ENCODE measurements around the gene REC114.
"Not testable (repeated sequence)": the region's sequence is repeated elsewhere in the genome, so short reads cannot be mapped to it uniquely, and the experiment has no call there.

The REC114 gene

DNA sequence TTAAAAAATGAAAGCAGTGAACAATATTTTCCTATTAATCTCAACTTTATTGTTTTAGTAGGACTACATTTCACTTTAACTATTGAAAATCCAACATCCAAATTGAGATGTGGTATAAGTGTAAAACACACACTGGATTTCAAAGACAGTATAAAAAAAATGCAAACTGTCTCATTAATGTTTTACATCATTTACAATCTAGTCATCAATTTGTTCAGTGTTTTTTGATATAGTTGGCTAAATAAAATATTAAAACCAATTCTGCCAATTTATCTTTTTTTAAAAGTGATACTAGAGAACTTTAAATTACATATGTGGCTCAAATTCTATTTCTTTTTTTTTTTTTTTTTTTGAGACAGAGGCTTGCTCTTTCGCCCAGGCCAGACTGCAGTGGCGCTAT, 95.2 kb downstream of the REC114 start:
- no peak for DNase-seq

DNA sequence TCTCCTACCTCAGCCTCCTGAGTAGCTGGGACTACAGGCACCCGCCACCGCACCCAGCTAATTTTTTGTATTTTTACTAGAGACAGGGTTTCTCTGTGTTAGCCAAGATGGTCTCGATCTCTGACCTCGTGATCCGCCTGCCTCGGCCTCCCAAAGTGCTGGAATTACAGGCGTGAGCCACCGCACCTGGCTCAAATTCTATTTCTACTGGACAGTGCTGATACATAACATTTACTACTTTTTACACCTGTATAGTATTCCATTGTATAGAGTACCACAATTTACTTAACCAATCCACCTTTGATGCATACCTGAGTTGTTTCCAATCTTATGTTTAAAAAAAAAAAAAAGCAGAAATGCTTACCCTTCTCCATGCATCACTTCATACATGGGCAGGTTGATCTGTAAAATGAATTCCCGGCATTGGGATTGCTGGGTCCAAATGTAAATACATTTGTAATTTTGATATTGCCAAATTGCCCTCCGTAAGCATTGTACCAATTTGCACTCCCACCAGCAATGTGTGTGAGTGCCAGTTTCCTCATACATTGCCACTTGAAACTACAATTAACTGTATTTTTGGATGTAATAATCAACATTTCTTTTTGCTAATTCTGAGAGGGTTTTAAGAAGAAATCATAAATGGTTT, 95.7 kb downstream of the REC114 start:
- DNase-seq: no peak

DNA sequence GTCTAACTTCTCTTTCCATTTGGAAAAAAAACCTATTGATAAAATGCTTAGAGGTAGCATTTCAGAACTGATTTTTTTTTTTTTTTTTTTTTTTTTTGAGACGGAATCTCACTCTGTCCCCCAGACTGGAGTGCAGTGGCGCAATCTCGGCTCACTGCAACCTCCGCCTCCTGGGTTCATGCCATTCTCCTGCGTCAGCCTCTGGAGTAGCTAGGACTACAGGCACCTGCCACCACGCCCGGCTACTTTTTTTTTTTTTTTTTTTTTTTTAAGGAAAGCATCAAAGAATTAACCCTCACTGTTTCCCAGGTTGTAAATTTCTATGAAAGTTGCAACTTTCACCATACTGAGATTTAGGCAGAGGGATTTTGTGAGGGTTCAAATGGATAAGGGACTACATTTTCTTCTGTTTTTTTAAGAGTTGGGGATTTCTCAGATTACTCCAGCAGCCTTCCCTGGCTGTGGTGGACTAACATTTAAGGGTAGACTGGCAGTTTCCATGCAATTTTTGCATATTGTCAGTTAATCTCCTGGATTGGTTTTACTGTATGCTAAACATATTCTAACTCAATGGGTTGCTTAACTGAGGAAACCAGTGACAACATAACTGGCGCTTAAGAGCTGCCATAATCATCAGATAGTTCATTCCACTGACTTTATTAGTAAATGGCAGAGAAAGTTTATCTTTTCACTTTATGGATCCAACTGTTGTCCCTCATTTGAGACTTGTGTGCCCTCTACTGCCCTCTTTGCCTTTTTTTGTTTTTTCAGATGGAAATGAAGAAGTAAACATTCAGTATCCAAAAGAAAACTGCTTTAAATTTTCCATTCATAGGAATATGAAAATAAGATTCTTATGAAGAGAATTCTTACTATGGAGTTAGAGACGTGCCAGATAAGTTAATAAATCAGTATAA, 96.5 kb downstream of the REC114 start:
- DNase-seq: no peak

DNA sequence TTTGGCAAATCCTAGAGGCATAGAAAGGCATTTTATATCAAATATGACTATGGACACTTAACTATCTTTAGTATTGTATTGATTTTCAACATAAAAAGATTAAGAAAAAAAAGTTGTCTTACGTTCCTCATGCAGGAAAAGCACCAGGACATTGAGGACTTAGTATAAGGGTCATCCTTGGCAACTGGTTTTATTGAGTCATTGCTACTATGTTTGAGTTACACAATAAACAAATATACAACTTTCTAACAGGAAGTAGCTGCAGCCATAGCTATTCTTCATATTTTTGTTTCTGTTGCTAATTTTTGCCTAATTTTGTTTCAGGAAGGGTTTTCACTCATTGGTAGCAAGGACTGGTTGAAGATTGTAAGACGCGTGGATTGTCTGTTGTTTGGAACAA, 97.2 kb downstream of the REC114 start:
- no peak for DNase-seq

DNA sequence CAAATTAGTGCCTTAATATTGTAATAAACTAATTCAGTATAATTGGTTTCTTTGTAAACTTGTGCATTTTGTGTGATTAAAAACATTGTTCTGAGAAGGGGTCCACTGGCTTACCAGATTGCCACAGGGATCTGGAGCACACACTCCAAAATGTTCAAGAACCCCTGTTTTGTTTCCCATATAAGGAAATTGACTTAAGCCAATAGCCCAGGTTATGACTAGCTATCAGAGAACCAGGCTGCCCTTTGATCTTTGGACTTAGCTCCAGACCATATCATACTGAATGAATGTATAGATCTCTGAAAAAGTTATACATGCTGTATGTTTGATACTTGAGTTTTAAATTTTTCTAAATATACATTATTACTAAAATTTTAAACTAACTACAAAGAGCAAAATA, 98.5 kb downstream of the REC114 start:
- no peak for DNase-seq

DNA sequence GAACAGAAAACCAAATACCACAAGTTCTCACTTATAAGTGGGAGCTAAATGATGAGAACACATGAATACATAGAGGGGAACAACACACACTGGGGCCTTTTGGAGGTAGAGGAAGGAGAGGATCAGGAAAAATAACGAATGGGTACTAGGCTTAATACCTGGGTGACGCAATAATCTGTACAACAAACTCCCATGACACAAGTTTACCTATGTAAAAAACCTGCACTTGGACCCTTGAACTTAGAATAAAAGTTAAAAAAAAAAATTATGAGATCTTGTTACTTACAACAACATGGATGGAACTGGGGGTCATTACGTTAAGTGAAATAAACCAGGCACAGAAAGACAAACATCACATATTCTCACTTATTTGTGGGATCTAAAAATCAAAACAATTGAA, 106.0 kb downstream of the REC114 start:
- not testable (repeated sequence) for DNase-seq

DNA sequence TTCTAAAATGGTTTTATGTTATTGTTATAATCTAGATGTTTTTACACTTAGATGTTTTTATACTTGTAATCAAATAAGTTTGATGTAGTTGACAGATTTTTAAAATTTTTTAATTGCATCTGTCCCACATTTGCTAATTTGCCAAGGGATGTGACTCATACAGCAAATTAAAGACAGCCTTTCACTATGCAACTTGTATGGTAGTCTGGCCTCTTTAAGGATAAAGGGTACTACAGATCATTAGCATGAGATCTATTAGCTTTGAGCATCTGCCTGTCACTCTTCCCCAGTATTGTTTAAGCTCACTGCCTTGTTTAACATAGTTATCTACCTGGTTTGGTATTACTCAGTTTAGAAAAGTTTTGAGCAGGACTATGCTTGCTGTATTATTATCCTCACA, 107.2 kb downstream of the REC114 start:
- no peak for DNase-seq

DNA sequence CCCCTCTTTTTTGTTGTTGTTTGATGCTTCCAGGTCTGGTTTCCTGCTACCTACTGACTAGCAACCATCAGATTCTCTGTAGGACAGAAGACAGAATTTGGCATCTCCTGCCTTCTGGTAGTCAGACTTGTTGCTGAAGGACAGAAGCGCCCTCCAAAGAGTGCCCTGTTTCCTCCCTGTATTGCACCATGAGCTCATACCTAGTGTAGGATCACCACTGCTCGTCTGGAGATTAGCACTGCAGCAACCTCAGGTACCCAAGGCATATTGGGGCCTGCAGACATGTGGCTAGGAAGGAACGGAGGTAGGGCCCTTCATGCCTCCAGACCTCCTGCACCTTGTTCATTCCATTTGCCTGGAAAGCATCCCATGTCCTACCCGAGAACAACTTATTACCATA, 112.1 kb downstream of the REC114 start:
- no peak for DNase-seq

DNA sequence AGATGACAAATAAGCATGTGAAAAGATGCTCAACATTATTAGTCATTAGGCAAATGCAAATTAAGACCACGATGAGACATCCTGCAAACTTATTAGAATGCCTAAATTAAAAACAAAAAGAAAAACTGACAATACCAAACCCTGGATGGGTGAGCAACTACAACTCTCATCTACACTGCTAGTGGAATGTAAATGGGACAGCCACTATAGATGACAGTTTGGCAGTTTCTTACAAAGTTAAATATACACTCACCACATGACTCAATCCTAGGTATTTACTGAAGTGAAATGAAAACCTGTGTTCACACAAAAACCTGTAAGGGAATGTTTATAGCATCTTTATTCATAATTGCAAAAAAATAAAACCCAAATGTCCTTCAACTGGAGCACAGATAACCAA, 115.6 kb downstream of the REC114 start:
- no peak for DNase-seq

DNA sequence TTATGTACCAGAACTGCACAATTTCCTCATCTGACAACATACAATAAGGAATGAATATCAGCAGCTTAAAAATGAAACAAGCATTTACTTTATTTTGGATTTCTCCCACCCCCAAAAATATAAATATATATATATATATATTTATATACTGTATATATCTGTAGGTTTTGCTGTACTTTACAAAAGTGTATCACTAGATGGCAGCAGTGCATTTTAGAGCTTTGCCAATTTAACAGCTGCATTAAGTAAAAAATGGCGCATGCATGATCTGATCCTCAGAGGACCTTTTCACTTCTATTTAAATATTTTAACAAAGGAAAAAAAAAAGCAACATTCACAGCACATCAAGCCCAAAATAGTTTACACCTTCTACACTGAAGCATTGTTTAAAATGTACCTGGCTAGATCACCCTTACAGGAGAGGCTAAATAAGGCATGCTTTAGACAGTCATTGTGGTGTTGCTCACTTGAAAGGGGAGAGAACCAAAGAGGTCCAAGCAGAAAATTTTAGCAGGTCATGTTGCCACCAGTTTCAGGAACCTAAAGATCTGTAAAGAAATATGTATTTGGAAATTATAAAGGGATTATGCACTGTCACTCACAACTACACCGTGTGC, 117.6 kb downstream of the REC114 start:
- DNase-seq: peak; percentile 24

DNA sequence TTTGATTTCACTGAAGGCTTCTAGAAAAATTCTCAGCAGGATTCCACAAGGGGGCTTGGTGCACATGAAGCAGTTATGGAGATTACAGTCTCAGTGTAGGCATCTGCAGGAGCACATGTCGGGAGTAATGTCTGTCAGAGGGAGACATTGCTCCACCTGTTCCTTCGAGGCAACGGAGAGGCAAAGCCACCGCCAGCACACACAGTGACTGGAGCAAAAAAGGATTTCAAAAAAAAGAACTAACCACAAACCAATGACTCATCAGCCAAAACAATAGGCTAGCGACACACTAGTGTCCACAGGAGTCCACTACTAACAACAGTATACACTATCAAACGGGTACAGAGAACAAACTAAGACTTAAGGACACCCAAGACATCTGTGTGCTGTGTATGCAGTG, 121.3 kb downstream of the REC114 start:
- no peak for DNase-seq

DNA sequence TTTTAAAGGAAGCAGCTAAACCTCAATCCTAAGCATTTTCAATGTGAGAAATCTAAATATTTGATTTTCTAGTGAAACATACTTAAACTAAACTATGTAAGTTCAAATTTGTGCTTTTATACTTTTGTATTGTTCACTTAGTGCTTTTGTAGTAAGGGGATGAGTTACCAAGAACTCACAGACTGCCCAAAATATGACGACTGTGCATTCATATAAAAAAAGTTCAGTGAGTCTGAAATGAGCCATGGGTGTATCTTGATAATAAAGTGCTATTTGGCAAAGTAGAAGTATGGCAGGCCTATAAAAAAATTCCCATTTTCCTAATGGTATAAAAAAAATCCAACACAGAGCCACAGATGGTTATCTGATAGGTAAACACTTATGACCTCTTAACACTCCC, 124.1 kb downstream of the REC114 start:
- no peak for DNase-seq

DNA sequence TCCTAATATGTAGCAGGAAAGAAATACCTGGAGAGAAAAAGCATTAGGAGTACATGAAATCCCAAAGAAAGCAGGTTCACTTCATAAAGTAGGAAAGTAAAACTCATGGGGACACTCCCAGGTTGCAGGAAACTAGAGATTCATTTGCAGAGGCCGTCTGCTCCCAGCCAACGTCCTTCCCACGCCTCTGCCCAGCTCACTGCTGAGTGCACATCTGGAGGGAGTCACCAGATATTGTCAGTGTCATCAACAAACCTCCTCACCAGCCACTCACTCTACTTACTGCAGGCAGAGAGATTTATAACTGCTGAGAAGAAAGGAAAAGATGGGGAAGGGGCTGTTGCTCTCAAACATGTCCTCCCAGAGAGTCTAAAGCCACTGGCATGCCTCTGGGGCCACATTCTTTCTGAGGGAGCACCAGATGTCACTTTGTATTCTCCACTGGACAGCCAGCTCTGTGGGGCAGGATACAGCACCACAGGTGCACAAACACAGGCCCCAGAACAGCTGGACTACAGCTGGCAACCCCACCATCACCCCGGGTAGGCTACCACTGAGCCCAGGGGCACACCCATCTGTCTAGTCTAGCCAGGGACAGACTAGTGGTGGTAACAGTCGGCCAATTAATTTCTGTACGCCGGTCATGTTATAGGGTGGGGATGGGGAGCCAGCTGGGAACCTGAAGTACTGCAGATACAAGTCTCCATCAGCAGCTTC, 125.8 kb downstream of the REC114 start:
- DNase-seq: no peak

DNA sequence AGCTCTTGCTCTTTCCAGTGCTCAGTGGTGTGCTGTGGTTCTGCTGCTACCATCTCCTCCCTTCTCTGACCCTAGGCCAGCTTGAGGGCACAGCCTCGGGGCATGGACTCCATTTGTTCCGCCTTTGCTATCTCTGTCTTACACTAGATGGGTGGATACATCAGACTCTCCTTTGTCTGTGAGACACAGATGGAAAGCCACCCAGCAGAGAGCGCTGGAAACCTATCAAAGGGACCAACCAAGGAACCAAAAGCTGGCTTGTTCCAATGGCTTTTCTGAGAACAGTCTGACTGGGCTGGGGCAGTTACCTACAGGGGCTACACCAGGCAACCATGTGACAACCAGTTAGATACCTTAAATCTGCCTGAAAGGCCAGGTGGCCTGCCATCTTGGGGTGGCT, 126.4 kb downstream of the REC114 start:
- DNase-seq: no peak

DNA sequence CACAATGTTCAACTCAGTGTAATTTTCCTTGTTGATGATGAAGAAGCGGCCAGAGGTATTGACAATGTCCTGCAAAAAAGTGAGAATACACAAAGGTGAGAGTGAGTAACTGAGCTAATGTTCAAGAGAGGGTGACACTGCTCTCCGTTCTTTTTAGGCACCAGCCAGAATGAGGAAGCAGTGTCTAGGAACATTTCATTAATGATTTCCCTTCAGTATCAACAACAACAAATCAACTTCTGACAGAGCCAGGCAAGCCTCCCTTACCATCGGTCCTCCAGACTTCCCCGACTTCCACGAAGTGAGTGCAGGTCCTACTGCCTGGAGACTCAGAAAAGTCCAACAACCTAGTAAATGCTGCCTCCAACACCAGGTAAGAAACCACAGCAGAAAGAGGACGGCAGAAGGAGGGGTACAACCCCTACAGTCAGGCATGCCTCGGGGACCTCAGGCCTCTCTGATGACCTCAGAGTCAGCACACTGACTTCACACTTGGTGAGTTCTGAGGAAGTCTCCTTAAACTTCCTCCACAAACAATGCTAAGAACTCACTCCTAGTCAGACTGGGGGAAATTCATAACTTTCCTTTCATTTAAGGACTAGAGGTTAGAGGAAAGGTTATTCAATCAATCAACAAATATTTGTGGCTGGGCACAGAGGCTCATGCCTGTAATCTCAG, 127.5 kb downstream of the REC114 start:
- DNase-seq: no peak

DNA sequence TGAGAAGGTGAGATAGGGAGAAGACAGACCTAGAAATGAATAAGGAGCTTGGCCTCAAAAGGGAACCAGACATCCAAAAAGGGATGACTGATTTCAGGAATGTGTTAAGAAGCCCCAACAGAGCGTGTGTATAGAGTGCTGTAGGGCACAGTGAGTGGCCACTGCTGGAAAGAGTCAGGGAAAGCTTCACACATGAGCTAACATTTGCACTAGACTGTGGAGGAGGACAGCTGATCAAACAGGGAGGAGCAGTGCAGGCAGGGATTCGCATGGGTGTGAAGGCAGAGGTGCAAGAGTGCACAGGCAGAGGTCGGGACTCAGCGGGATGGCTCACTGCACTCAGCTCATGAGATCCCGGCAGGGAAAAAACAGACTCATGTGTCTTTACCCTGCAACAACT, 128.4 kb downstream of the REC114 start:
- DNase-seq: peak; percentile 18

DNA sequence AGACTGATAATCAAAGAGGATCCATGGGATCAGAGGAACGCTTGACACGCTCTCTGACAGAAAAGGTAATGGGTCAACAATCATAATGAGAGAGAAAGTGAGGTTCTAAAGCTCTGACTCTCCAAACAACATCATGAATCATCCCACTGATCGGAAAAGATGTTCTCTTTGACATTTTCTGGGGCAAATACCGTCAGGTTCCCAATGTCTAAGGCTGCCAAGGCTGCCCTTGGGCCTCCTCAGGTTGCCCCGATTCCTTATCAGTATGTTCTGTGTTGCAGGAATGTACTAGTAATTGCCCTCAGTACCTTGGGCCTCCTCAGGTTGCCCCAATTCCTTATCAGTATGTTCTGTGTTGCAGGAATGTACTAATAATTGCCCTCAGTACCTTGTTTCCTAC, 129.3 kb downstream of the REC114 start:
- DNase-seq: no peak

DNA sequence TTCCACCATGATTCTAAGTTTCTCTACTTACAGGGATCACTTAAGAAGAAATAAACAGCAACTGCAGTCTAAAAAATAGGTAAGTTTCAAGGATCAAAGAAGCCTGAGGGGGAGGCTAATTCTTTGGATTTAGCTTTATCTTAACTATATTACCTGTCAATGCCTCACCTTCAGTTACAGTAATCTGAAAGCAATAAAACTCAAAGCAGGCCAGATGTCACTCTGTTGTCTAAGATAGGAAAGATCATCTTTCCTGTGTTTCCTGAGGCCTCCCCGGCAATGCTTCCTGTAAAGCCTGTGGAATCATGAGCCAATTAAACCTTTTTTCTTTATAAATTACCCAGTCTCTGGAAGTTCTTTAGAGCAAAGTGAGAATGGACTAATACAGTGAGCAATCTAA, 130.1 kb downstream of the REC114 start:
- DNase-seq: no peak

DNA sequence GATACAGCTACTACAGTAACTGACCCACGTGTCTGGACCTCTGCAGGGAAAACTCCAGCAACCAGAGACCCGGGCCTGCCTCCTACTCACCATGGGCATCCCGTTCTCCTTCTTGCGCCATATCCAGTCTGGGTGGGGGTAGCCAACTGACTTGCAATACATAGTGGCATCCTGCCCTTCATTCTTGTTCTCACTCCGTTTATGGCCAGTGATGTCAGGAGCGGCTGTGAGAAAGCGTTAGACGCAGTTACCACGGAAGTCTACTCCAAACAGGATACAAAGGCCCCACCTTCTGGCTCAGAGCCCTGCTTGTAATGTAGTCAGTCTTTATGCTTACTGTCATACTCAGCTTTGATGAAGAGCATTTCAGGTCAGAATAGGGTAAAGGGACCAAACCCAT, 130.6 kb downstream of the REC114 start:
- DNase-seq: no peak

DNA sequence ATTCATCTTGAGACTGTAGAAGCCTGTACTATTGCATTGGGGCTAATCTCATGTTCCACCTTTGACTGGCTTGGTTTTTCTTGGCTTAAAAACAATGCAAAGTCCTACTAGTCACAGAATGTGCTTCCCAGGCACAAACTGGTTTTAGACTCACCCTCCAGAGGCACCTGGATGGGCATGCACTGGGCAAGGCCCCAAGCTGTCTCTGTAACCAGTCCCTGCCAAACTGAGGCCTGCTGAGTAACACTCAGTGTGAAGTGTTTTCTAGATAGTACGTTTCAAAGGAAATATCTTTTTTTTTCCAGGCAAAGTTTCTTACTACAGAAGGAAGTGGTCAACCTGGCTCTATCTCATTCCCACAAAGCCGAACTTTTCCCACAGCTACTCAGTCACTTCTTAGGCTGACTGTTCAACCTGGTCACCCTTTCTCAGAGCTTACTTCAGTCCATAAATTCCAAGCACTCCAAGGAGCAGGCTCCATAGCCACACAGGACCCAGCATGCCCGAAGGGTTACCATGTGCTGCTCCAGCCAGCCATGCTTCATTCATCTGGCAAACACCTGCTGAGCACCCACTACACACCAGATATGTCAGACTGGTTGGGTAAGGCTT, 132.8 kb downstream of the REC114 start:
- DNase-seq: no peak

DNA sequence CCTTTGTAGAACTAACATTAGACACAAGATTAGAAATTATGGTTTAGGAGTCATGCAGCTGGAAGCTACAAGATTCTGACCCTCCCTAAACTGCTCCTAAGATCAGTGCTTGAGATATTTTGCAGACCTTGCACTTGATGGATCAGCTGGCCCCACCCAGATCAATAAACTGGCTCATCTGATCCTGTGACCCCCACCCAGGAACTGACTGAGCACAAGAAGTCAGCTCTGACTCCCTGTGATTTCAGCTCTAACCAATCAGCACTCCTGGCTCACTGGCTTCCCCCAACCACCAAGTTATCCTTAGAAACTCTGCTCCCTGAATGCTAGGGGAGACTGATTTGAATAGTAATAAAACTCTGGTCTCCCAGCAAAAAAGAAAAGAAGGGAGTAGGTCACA, 134.6 kb downstream of the REC114 start:
- DNase-seq: not testable (repeated sequence)

DNA sequence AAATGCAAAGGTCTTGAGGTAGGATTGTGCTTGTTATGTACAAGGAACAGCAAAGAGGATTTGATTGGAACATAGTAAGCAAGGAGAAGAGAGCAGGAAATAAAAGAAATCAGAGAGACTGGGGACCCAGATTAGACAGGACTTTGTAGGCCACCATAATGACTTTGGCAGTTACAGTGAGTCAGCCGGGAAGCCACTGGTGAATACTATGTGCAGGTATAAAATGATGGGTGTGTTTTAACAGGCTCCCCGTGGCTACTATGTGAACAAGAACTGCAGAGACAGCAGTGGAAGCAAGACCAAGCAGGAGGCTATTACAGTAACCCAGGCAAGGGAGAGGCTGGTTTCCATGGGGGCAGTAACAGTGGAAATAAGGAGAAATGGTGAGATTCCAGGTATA, 135.1 kb downstream of the REC114 start:
- DNase-seq: no peak

Data from NCI-H2081 treated with DMSO at 0.1 percent for 48 hours (cell line).